A549 (cell line): ENCODE measurements around the gene AHSP. TPM values are rescaled to one million over a fixed set of nuclear protein-coding genes. Genes with fewer than 3 reads are reported as not detected.
A peak's percentile ranks its signal among the peaks of the same experiment; 100 is the strongest.

ENCODE experiments used
- ATAC-seq, 2 experiments: fragments of 200-7000 bp in 1 of 2; fragments of >200 bp in 1 of 2; cut with Nextera tagmentation in 1 of 2; cut with Tn5 transposase in 1 of 2; 3 replicates each; pipeline versions ENCODE4 v1.8.0 to v1.9.1; 2018 to 2020; ENCODE audit warnings: mild to moderate bottlenecking in 1 of 2, moderate library complexity in 1 of 2
- CTCF ChIA-PET: fragments of 300-600 bp; sonication (Branson Sonifier 250); formaldehyde crosslinking; extraction: SDS; loops from one replicate; lab custom pipeline; 2021; ENCODE audit warnings: antibody characterized with exemption, inconsistent platforms; lab: Yijun Ruan, JAX
- POLR2A ChIA-PET: fragments of 350-600 bp; formaldehyde crosslinking; extraction: SDS; loops from one replicate; lab custom pipeline; 2021; ENCODE audit warnings: antibody characterized with exemption, inconsistent platforms; lab: Yijun Ruan, JAX
- DNase-seq, 2 experiments: peaks; one replicate each; pipeline versions ENCODE4 v3.0.0 to v3.0.0-alpha.2; 2011 to 2016; ENCODE audit warnings: low read depth in 1 of 2, low spot score in 1 of 2
- FAIRE-seq: peaks from 2 replicates; lab custom pipeline; 2011; peaks lifted over from hg19 to GRCh38; lab: Jason Lieb, UNC
- H3K27ac ChIP-seq, 2 experiments: fragments of >200 bp; sonication (Bioruptor Twin); formaldehyde crosslinking; 3 replicates each; pipeline ENCODE4 v1.5.1; 2016 to 2017
- H3K4me1 ChIP-seq: fragments of >200 bp; sonication (Bioruptor Twin); formaldehyde crosslinking; 3 replicates; pipeline ENCODE4 v1.6.1; 2016
- H3K4me2 ChIP-seq: fragments of >200 bp; sonication (Bioruptor Twin); formaldehyde crosslinking; 3 replicates; pipeline ENCODE4 v1.6.1; 2016
- H3K4me3 ChIP-seq: fragments of >200 bp; sonication (Bioruptor Twin); formaldehyde crosslinking; 3 replicates; pipeline ENCODE4 v1.5.1; 2016
- H3K9me3 ChIP-seq: fragments of >200 bp; sonication (Bioruptor Twin); formaldehyde crosslinking; 3 replicates; pipeline ENCODE4 v1.6.1; 2016
- BCL3 ChIP-seq: fragments of >200 bp; sonication (Bioruptor Twin); formaldehyde crosslinking; IDR thresholded peaks from 3 replicates; pipeline ENCODE4 v1.6.1; 2016
- CEBPB ChIP-seq, 2 experiments: fragments of >200 bp in 1 of 2; sonication (Bioruptor Twin) in 1 of 2; formaldehyde crosslinking in 1 of 2; IDR thresholded peaks; 2 replicates each; pipeline ENCODE4 v1.6.1; 2012 to 2016
- CHD2 ChIP-seq: fragments of 150-350 bp; IDR thresholded peaks from 2 replicates; pipeline ENCODE4 v1.6.1; 2014; ENCODE audit warnings: low read length; ENCODE audit not compliant: partially characterized antibody
- ELK1 ChIP-seq: fragments of 150-350 bp; IDR thresholded peaks from 2 replicates; pipeline ENCODE4 v1.6.1; 2014; ENCODE audit warnings: low read depth, mild to moderate bottlenecking, low read length
- FOSB ChIP-seq: fragments of 250-450 bp; sonication (Bioruptor Pico); IDR thresholded peaks from 2 replicates; pipeline ENCODE4 v1.5.0; 2020; ENCODE audit warnings: mild to moderate bottlenecking, moderate library complexity
- FOSL2 ChIP-seq, 2 experiments: fragments of 450-650 bp in 1 of 2; fragments of >200 bp in 1 of 2; sonication (Bioruptor Twin) in 1 of 2; formaldehyde crosslinking; IDR thresholded peaks; 2 replicates each; pipeline versions ENCODE4 v1.5.0 to v1.6.1; 2016 to 2020; ENCODE audit warnings: mild to moderate bottlenecking in 1 of 2, moderate library complexity in 1 of 2
- FOXS1 ChIP-seq: fragments of 250-450 bp; sonication (Bioruptor Pico); IDR thresholded peaks from 2 replicates; pipeline ENCODE4 v1.5.0; 2020; ENCODE audit warnings: mild to moderate bottlenecking, moderate library complexity
- GATA3 ChIP-seq: IDR thresholded peaks from 2 replicates; pipeline ENCODE4 v1.6.1; 2012; ENCODE audit warnings: borderline replicate concordance
- HDAC2 ChIP-seq: fragments of 200-600 bp; sonication (generic); IDR thresholded peaks from 2 replicates; pipeline ENCODE4 v1.6.1; 2016
- HOXA7 ChIP-seq: fragments of 250-450 bp; sonication (Bioruptor Pico); IDR thresholded peaks from 2 replicates; pipeline ENCODE4 v1.5.0; 2020; ENCODE audit warnings: mild to moderate bottlenecking, moderate library complexity
- MAFK ChIP-seq: fragments of 450-650 bp; IDR thresholded peaks from 2 replicates; pipeline ENCODE4 v1.6.1; 2014; ENCODE audit not compliant: partially characterized antibody
- NFE2L2 ChIP-seq: fragments of 150-350 bp; conservative IDR thresholded peaks from 2 replicates; pipeline ENCODE4 v1.6.1; 2014; ENCODE audit warnings: low read length
- NPAS2 ChIP-seq: fragments of 250-450 bp; sonication (Bioruptor Pico); IDR thresholded peaks from 2 replicates; pipeline ENCODE4 v1.8.0; 2022; ENCODE audit warnings: mild to moderate bottlenecking, moderate library complexity, borderline replicate concordance
- PHF8 ChIP-seq: fragments of 200-600 bp; sonication (generic); IDR thresholded peaks from 2 replicates; pipeline ENCODE4 v1.6.1; 2016; ENCODE audit warnings: low read depth, mild to moderate bottlenecking, antibody characterized with exemption, moderate library complexity, borderline replicate concordance
- POLR2A ChIP-seq: IDR thresholded peaks from 2 replicates; pipeline ENCODE4 v1.6.1; 2012; ENCODE audit warnings: mild to moderate bottlenecking, low read length
- POLR2AphosphoS2 ChIP-seq: conservative IDR thresholded peaks from 2 replicates; pipeline ENCODE4 v1.6.1; 2012; ENCODE audit warnings: low read length, improper control_type of control experiment, inconsistent platforms
- RFX5 ChIP-seq: fragments of 450-650 bp; IDR thresholded peaks from 2 replicates; pipeline ENCODE4 v1.7.1; 2014; ENCODE audit warnings: antibody characterized with exemption, mild to moderate bottlenecking, moderate library complexity
- RNF2 ChIP-seq: fragments of 200-600 bp; sonication (generic); IDR thresholded peaks from 2 replicates; pipeline ENCODE4 v1.6.1; 2016; ENCODE audit warnings: low read depth, mild to moderate bottlenecking, antibody characterized with exemption, moderate library complexity, borderline replicate concordance
- SREBF2 ChIP-seq: fragments of 450-650 bp; IDR thresholded peaks from 2 replicates; pipeline ENCODE4 v1.6.1; 2014; ENCODE audit warnings: mild to moderate bottlenecking, moderate library complexity
- TFCP2L1 ChIP-seq: fragments of 250-450 bp; sonication (Bioruptor Pico); IDR thresholded peaks from 2 replicates; pipeline ENCODE4 v1.5.0; 2021; ENCODE audit warnings: mild to moderate bottlenecking
- ZSCAN20 ChIP-seq: fragments of 250-450 bp; sonication (Bioruptor Pico); IDR thresholded peaks from 2 replicates; pipeline ENCODE4 v1.8.0; 2022; ENCODE audit warnings: mild to moderate bottlenecking, moderate library complexity
- WGBS: methylation state at CpG from one replicate; pipeline ENCODE4 v1.1.6; 2017; ENCODE audit errors: missing lambda C conversion rate; 5-methylcytosine and 5-hydroxymethylcytosine counted together
- polyA plus RNA-seq, 4 experiments: library from polyadenylated mRNA; depleted of rRNA in 3 of 4; stranded (reverse); fragments of >200 nt; fragmentation: RNase III in 1 of 4; extraction: RNeasy Plus Mini Kit Qiagen cat#74134 plus additional on column Dnase treatment in 1 of 4; gene quantifications; 2 replicates in 3 of 4; 3 replicates in 1 of 4; pipeline ENCODE4 v1.2.3, GENCODE V29; 2011 to 2017
- TF ChIP-seq, protein P1 (sequence below): fragments of 250-450 bp; sonication (Bioruptor Pico); IDR thresholded peaks from 2 replicates; pipeline ENCODE4 v1.5.0; 2020; ENCODE audit warnings: low read depth, mild to moderate bottlenecking, moderate library complexity
- TF ChIP-seq, protein P2 (sequence below): fragments of >200 bp; sonication (Bioruptor Twin); formaldehyde crosslinking; IDR thresholded peaks from 2 replicates; pipeline ENCODE4 v1.6.1; 2016

Gene AHSP
- polyA plus RNA-seq, 2 of the 4 experiments (the other 2 are of a cell fraction), result not detected

- Histone ChIP-seq H3K4me2 (no peak overlapping the region), H3K4me3 (no peak overlapping the region), H3K4me1 (no peaks in the 10 kb centered on the region), H3K9me3 (peaks cover 13% of the 10 kb centered on the region; the same call in 2 of the 3 replicates), H3K27ac (no peak overlapping the region)
- ChIA-PET CTCF (no interaction called here), POLR2A (no interaction called here)
- no peak for TF ChIP-seq HDAC2
- TF ChIP-seq BCL3, result no peak
- TF ChIP-seq POLR2AphosphoS2, result no peak
- TF ChIP-seq SREBF2, result no peak
- TF ChIP-seq CEBPB (IDR thresholded peaks at IDR 0.05), result no peak
- TF ChIP-seq HOXA7, result no peak
- TF ChIP-seq NFE2L2, result no peak
- no peak for TF ChIP-seq FOXS1 (CRISPR knock-in tag)
- TF ChIP-seq FOSL2 (IDR thresholded peaks at IDR 0.05), result no peak
- TF ChIP-seq FOSL2 (CRISPR knock-in tag; IDR thresholded peaks at IDR 0.05), result no peak
- TF ChIP-seq TFCP2L1 (CRISPR knock-in tag), result no peak
- no peak for TF ChIP-seq FOSB
- no peak for TF ChIP-seq POLR2A
- no peak for TF ChIP-seq GATA3
- TF ChIP-seq PHF8, result no peak
- FAIRE-seq (no peak), DNase-seq (no peak), ATAC-seq (no peak)
- 33% methylated on average over 4 of the region's 4 CpGs for WGBS
Measured at GRCh38 chr16:31542763-31543162, 15.1 kb downstream of the AHSP start.

GRCh38 chr16:31561426-31562233, 33.9 kb downstream of the AHSP start:
- TF ChIP-seq CHD2, result no peak
- peak; percentile 62 for TF ChIP-seq MAFK
- TF ChIP-seq FOSL2 (IDR thresholded peaks at IDR 0.05), result no peak
- TF ChIP-seq FOSL2 (CRISPR knock-in tag; IDR thresholded peaks at IDR 0.05), result no peak
- TF ChIP-seq ZSCAN20, result no peak
- TF ChIP-seq, protein P1, sequence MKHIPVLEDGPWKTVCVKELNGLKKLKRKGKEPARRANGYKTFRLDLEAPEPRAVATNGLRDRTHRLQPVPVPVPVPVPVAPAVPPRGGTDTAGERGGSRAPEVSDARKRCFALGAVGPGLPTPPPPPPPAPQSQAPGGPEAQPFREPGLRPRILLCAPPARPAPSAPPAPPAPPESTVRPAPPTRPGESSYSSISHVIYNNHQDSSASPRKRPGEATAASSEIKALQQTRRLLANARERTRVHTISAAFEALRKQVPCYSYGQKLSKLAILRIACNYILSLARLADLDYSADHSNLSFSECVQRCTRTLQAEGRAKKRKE (CRISPR knock-in tag), result no peak
- TF ChIP-seq RFX5, result no peak
- TF ChIP-seq, all 56 proteins: peak for 1
- H3K27ac ChIP-seq, result no peak overlapping the region
- FAIRE-seq (no peak), DNase-seq (no peak), ATAC-seq (no peak)
- H3K4me3 ChIP-seq, result no peak overlapping the region
- ChIA-PET CTCF (no interaction called here), POLR2A (no interaction called here)
- WGBS, result 18% methylated on average over 8 of the region's 8 CpGs
- H3K9me3 ChIP-seq, result no peaks in the 10 kb centered on the region
- H3K4me2 ChIP-seq, result no peak overlapping the region
- no peaks in the 10 kb centered on the region for H3K4me1 ChIP-seq

- ATAC-seq (no peak), DNase-seq (no peak), FAIRE-seq (no peak)
- Histone ChIP-seq H3K4me3 (no peak overlapping the region), H3K4me1 (no peaks in the 10 kb centered on the region), H3K9me3 (peaks cover 2% of the 10 kb centered on the region; the same call in 1 of the 3 replicates), H3K4me2 (no peak overlapping the region), H3K27ac (no peak overlapping the region)
- TF ChIP-seq, protein P1 (CRISPR knock-in tag), result no peak
- TF ChIP-seq NPAS2 (CRISPR knock-in tag) (no peak), HOXA7 (no peak), ELK1 (no peak), RNF2 (no peak), FOSL2 (IDR thresholded peaks at IDR 0.05) (no peak), FOSL2 (CRISPR knock-in tag; IDR thresholded peaks at IDR 0.05) (no peak), FOSB (no peak)
- TF ChIP-seq, protein P2, sequence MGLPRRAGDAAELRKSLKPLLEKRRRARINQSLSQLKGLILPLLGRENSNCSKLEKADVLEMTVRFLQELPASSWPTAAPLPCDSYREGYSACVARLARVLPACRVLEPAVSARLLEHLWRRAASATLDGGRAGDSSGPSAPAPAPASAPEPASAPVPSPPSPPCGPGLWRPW, result no peak
- 63% methylated on average over 41 of the region's 49 CpGs for WGBS
- POLR2A ChIA-PET, result no interaction called here
- CTCF ChIA-PET, result no interaction called here
Measured at GRCh38 chr16:31568577-31569359, 41.1 kb downstream of the AHSP start.
